AG04450 (cell line): ENCODE measurements around the gene GAS7. TPM values are rescaled to one million over a fixed set of nuclear protein-coding genes. Genes with fewer than 3 reads are reported as not detected.
"Not testable (repeated sequence)": the region's sequence is repeated elsewhere in the genome, so short reads cannot be mapped to it uniquely, and the experiment has no call there.

Source experiments
- CTCF ChIA-PET: fragments of 300-600, 350-600 bp; formaldehyde crosslinking; extraction: SDS; loops from one replicate; lab custom pipeline; 2022; ENCODE audit warnings: antibody characterized with exemption, inconsistent platforms; lab: Charles Lee
- POLR2A ChIA-PET: fragments of 350-600 bp; formaldehyde crosslinking; extraction: SDS; loops from one replicate; lab custom pipeline; 2021; ENCODE audit warnings: antibody characterized with exemption, inconsistent platforms; lab: Yijun Ruan, JAX
- DNase-seq: peaks from one replicate; pipeline ENCODE4 v3.0.0-alpha.2; 2011; ENCODE audit warnings: low read depth, low spot score
- H3K27ac ChIP-seq: one replicate; pipeline ENCODE4 v1.5.1; 2012; ENCODE audit warnings: low read depth, low read length, control low read depth
- H3K27me3 ChIP-seq: one replicate; pipeline ENCODE4 v1.6.0; 2012; ENCODE audit warnings: low read length; ENCODE audit not compliant: control insufficient read depth, insufficient read depth
- H3K4me3 ChIP-seq: 2 replicates; pipeline ENCODE4 v1.5.1; 2011; ENCODE audit warnings: mild to moderate bottlenecking, low read depth, low read length, control low read depth
- H3K9me3 ChIP-seq: 2 replicates; pipeline ENCODE4 v1.5.1; 2012; ENCODE audit warnings: low read length; ENCODE audit not compliant: control insufficient read depth, insufficient read depth
- polyA plus RNA-seq: library from polyadenylated mRNA; depleted of rRNA; stranded (reverse); fragments of >200 nt; gene quantifications from 2 replicates; pipeline ENCODE4 v1.2.3, GENCODE V29; 2011
- TF ChIP-seq, protein P1 (sequence below): IDR thresholded peaks from 2 replicates; pipeline ENCODE4 v1.5.1; 2011; ENCODE audit warnings: low read depth, low read length, control low read depth, inconsistent platforms

GAS7 gene
- polyA plus RNA-seq, 1 experiment: 5.6 TPM

GRCh38 chr17:10102817-10103216 lies 95.6 kb downstream of the GAS7 start:
- H3K9me3 ChIP-seq: peaks cover 5% of the 10 kb centered on the region
- H3K4me3 ChIP-seq: no peak overlapping the region
- no peak for DNase-seq
- CTCF ChIA-PET: no interaction called here
- no peaks in the 10 kb centered on the region for H3K27me3 ChIP-seq
- H3K27ac ChIP-seq: no peak overlapping the region
- TF ChIP-seq, protein P1, sequence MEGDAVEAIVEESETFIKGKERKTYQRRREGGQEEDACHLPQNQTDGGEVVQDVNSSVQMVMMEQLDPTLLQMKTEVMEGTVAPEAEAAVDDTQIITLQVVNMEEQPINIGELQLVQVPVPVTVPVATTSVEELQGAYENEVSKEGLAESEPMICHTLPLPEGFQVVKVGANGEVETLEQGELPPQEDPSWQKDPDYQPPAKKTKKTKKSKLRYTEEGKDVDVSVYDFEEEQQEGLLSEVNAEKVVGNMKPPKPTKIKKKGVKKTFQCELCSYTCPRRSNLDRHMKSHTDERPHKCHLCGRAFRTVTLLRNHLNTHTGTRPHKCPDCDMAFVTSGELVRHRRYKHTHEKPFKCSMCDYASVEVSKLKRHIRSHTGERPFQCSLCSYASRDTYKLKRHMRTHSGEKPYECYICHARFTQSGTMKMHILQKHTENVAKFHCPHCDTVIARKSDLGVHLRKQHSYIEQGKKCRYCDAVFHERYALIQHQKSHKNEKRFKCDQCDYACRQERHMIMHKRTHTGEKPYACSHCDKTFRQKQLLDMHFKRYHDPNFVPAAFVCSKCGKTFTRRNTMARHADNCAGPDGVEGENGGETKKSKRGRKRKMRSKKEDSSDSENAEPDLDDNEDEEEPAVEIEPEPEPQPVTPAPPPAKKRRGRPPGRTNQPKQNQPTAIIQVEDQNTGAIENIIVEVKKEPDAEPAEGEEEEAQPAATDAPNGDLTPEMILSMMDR: no peak
- POLR2A ChIA-PET: no interaction called here

GRCh38 chr17:10099051-10099571 lies 99.3 kb downstream of the GAS7 start:
- TF ChIP-seq, protein P1: no peak
- Histone ChIP-seq H3K27ac (no peak overlapping the region), H3K4me3 (no peak overlapping the region), H3K9me3 (peaks cover 5% of the 10 kb centered on the region), H3K27me3 (no peaks in the 10 kb centered on the region)
- no peak for DNase-seq
- CTCF ChIA-PET: interaction anchor here (1.5 kb wide), 1 partner anchor 516 kb away, joined by 3 read pairs; no protein-coding TSS in a partner anchor
- POLR2A ChIA-PET: no interaction called here

- no peaks in the 10 kb centered on the region for H3K27me3 ChIP-seq
- no peak overlapping the region for H3K4me3 ChIP-seq
- DNase-seq: no peak
- H3K27ac ChIP-seq: no peak overlapping the region
- ChIA-PET POLR2A (no interaction called here), CTCF (no interaction called here)
- H3K9me3 ChIP-seq: peaks cover 7% of the 10 kb centered on the region
- TF ChIP-seq, protein P1: no peak
Measured at GRCh38 chr17:10096596-10096995, 101.8 kb downstream of the GAS7 start.

DNA sequence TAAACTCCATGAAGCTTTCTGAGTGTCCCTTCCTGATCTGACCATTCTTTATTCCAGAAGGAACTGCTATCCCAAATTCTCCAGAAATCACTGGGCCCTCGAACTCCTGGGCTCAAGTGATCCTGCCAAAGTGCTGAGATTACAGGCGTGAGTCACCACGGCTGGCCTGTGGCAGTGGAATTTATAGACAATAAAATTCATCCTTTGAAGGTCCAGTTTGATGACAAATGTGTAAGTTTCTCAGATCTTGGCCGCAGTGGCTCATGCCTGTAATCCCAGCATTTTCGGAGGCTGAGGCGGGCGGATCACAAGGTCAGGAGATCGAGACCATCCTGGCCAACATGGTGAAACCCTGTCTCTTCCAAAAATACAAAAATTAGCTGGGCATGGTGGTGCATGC lies 103.1 kb downstream of the GAS7 start:
- DNase-seq, POLR2A ChIA-PET, H3K27ac ChIP-seq, H3K27me3 ChIP-seq, H3K9me3 ChIP-seq, H3K4me3 ChIP-seq, CTCF ChIA-PET: not testable (repeated sequence)

- Histone ChIP-seq H3K27ac (no peak overlapping the region), H3K9me3 (peaks cover 4% of the 10 kb centered on the region), H3K27me3 (no peaks in the 10 kb centered on the region), H3K4me3 (no peak overlapping the region)
- no peak for DNase-seq
- TF ChIP-seq, protein P1: no peak
- CTCF ChIA-PET: no interaction called here
- POLR2A ChIA-PET: interaction anchor here (1.6 kb wide), 1 partner anchor 33 kb away, joined by 3 read pairs; no protein-coding TSS in a partner anchor
Measured at GRCh38 chr17:10094797-10095196, 103.6 kb downstream of the GAS7 start.
